ENCODE data around the gene VMA21. TPM values are rescaled to one million over a fixed set of nuclear protein-coding genes. Genes with fewer than 3 reads are reported as not detected.

The VMA21 gene, protein sequence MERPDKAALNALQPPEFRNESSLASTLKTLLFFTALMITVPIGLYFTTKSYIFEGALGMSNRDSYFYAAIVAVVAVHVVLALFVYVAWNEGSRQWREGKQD
- 46.5 and 57.2 TPM in 2 replicates for total RNA-seq

GRCh38 chrX:151396825-151397740 is at the start of gene VMA21:
TSS of gene VMA21 (plus strand) at chrX:151397206. CDS start at chrX:151397309, 103 bp downstream.

Other genes with a start within 250 kb of the VMA21 start
- not detected in 2 replicates for gene GPR50, start 220.6 kb upstream of the VMA21 start, total RNA-seq
- not detected in 2 replicates for gene PASD1, start 166.5 kb downstream of the VMA21 start, total RNA-seq